SKM-1 treated with dmso at 0.1 percent for 144 hours (cell line): ENCODE measurements around the gene OR2A1.
"Not testable (repeated sequence)": the region's sequence is repeated elsewhere in the genome, so short reads cannot be mapped to it uniquely, and the experiment has no call there.

Experiments
- DNase-seq: peaks from one replicate; lab custom pipeline; 2025; ENCODE audit not compliant: unreplicated experiment; lab: John Stamatoyannopoulos, UW

Gene OR2A1

GRCh38 chr7:144321677-144322206 lies 9.5 kb downstream of the OR2A1 start:
- DNase-seq = not testable (repeated sequence)

GRCh38 chr7:144323359-144323758 lies 11.1 kb downstream of the OR2A1 start:
- DNase-seq = not testable (repeated sequence)

- DNase-seq = not testable (repeated sequence)
Observed at GRCh38 chr7:144325868-144326267, 13.6 kb downstream of the OR2A1 start.

- not testable (repeated sequence) for DNase-seq
Observed at GRCh38 chr7:144330044-144330443, 17.8 kb downstream of the OR2A1 start.

GRCh38 chr7:144331221-144331995 lies 19.2 kb downstream of the OR2A1 start:
- DNase-seq = not testable (repeated sequence)

GRCh38 chr7:144331996-144332288 lies 19.7 kb downstream of the OR2A1 start:
- DNase-seq = not testable (repeated sequence)

- DNase-seq = not testable (repeated sequence)
Observed at GRCh38 chr7:144348625-144349024, 36.4 kb downstream of the OR2A1 start.

- not testable (repeated sequence) for DNase-seq
Observed at GRCh38 chr7:144351667-144352066, 39.4 kb downstream of the OR2A1 start.

GRCh38 chr7:144355176-144355822 lies 43.1 kb downstream of the OR2A1 start, which contains the start of gene ARHGEF5:
Gene ARHGEF5 (plus strand): TSS chr7:144355402. CDS start chr7:144362670, 7,268 bp downstream.
- not testable (repeated sequence) for DNase-seq

- not testable (repeated sequence) for DNase-seq
Observed at GRCh38 chr7:144356185-144356584, 44.0 kb downstream of the OR2A1 start.

- not testable (repeated sequence) for DNase-seq
Observed at GRCh38 chr7:144356860-144357259, 44.6 kb downstream of the OR2A1 start.

- not testable (repeated sequence) for DNase-seq
Observed at GRCh38 chr7:144362061-144362460, 49.8 kb downstream of the OR2A1 start.

- DNase-seq = not testable (repeated sequence)
Observed at GRCh38 chr7:144365523-144365922, 53.3 kb downstream of the OR2A1 start.

- DNase-seq = not testable (repeated sequence)
Observed at GRCh38 chr7:144367250-144367649, 55.0 kb downstream of the OR2A1 start.

- DNase-seq = not testable (repeated sequence)
Observed at GRCh38 chr7:144369221-144369620, 57.0 kb downstream of the OR2A1 start.
